Neural progenitor cell (in vitro differentiated cells): Measurements from ENCODE around the gene GTPBP10.

ENCODE experiments used
- EZH2 ChIP-seq: fragments of 200-600 bp; sonication (generic); IDR thresholded peaks from 2 replicates; pipeline ENCODE4 v1.6.1; 2017; ENCODE audit warnings: antibody characterized with exemption, mild to moderate bottlenecking, moderate library complexity
- EZH2phosphoT487 ChIP-seq: fragments of 200-600 bp; sonication (generic); IDR thresholded peaks from 2 replicates; pipeline ENCODE4 v1.6.1; 2017; ENCODE audit warnings: antibody characterized with exemption
- TF ChIP-seq, protein P1 (sequence below): fragments of 200-600 bp; sonication (generic); IDR thresholded peaks from 2 replicates; pipeline ENCODE4 v1.5.1; 2017; ENCODE audit warnings: antibody characterized with exemption, mild to moderate bottlenecking

DNA sequence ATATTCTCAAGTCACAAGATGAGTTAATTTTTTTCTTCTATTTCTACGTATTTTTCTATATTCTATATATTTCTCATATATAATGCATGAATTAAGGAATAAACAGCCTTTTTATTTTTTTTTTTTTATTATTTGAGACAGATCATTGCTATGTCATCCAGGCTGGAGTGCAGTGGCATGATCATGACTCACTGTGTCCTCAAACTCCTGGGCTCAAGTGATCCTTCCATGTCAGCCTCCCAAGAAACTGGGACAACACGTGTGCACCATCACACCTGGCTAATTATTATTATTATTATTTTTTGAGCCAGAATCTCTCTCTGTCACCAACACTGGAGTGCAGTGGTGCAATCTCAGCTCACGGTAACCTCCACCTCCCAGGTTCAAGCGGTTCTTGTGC lies 58.3 kb downstream of the GTPBP10 start:
- TF ChIP-seq, protein P1, sequence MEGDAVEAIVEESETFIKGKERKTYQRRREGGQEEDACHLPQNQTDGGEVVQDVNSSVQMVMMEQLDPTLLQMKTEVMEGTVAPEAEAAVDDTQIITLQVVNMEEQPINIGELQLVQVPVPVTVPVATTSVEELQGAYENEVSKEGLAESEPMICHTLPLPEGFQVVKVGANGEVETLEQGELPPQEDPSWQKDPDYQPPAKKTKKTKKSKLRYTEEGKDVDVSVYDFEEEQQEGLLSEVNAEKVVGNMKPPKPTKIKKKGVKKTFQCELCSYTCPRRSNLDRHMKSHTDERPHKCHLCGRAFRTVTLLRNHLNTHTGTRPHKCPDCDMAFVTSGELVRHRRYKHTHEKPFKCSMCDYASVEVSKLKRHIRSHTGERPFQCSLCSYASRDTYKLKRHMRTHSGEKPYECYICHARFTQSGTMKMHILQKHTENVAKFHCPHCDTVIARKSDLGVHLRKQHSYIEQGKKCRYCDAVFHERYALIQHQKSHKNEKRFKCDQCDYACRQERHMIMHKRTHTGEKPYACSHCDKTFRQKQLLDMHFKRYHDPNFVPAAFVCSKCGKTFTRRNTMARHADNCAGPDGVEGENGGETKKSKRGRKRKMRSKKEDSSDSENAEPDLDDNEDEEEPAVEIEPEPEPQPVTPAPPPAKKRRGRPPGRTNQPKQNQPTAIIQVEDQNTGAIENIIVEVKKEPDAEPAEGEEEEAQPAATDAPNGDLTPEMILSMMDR = no peak
- TF ChIP-seq EZH2 = no peak
- no peak for TF ChIP-seq EZH2phosphoT487
